Ishikawa (cell line): Measurements from ENCODE around the gene SLC18B1.

Source experiments
- CEBPB ChIP-seq: IDR thresholded peaks from 2 replicates; pipeline ENCODE4 v1.6.1; 2012
- CREB1 ChIP-seq: IDR thresholded peaks from 2 replicates; pipeline ENCODE4 v1.6.1; 2012; ENCODE audit warnings: low read depth
- EGR1 ChIP-seq: IDR thresholded peaks from 2 replicates; pipeline ENCODE4 v1.6.1; 2012
- EP300 ChIP-seq: IDR thresholded peaks from 2 replicates; pipeline ENCODE4 v1.6.1; 2012; ENCODE audit warnings: borderline replicate concordance
- FOXM1 ChIP-seq: IDR thresholded peaks from 2 replicates; pipeline ENCODE4 v1.6.1; 2012; ENCODE audit warnings: low read depth, borderline replicate concordance
- NFIC ChIP-seq: IDR thresholded peaks from 2 replicates; pipeline ENCODE4 v1.6.1; 2012
- RAD21 ChIP-seq: IDR thresholded peaks from 2 replicates; pipeline ENCODE4 v1.6.1; 2012; ENCODE audit warnings: low read depth
- REST ChIP-seq: IDR thresholded peaks from 2 replicates; pipeline ENCODE4 v1.6.1; 2012; ENCODE audit warnings: low read depth, mild to moderate bottlenecking
- TAF1 ChIP-seq: IDR thresholded peaks from 2 replicates; pipeline ENCODE4 v1.6.1; 2012; ENCODE audit warnings: low read depth, mild to moderate bottlenecking
- TCF12 ChIP-seq: IDR thresholded peaks from 2 replicates; pipeline ENCODE4 v1.6.1; 2012; ENCODE audit warnings: low read depth
- TEAD4 ChIP-seq: IDR thresholded peaks from 2 replicates; pipeline ENCODE4 v1.6.1; 2012
- YY1 ChIP-seq: IDR thresholded peaks from 2 replicates; pipeline ENCODE4 v1.6.1; 2012; ENCODE audit warnings: low read depth
- ZBTB7A ChIP-seq: IDR thresholded peaks from 2 replicates; pipeline ENCODE4 v1.6.1; 2012; ENCODE audit warnings: low read depth
- TF ChIP-seq, protein P1 (sequence below): IDR thresholded peaks from 2 replicates; pipeline ENCODE4 v1.6.1; 2012
- TF ChIP-seq, protein P2 (sequence below): IDR thresholded peaks from 2 replicates; pipeline ENCODE4 v1.6.1; 2012

Gene SLC18B1

GRCh38 chr6:132818404-132819359 is 20.2 kb upstream of the SLC18B1 start:
- TF ChIP-seq TEAD4 = no peak
- no peak for TF ChIP-seq CEBPB
- TF ChIP-seq, protein P1, sequence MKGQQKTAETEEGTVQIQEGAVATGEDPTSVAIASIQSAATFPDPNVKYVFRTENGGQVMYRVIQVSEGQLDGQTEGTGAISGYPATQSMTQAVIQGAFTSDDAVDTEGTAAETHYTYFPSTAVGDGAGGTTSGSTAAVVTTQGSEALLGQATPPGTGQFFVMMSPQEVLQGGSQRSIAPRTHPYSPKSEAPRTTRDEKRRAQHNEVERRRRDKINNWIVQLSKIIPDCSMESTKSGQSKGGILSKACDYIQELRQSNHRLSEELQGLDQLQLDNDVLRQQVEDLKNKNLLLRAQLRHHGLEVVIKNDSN = no peak
- TF ChIP-seq CREB1 = no peak
- TF ChIP-seq YY1 = no peak
- no peak for TF ChIP-seq RAD21
- no peak for TF ChIP-seq TCF12
- no peak for TF ChIP-seq EGR1

- TF ChIP-seq EGR1 (no peak), YY1 (no peak), REST (no peak), RAD21 (no peak), CEBPB (no peak), TCF12 (no peak), FOXM1 (no peak), NFIC (no peak), ZBTB7A (no peak), TAF1 (no peak), TEAD4 (no peak), CREB1 (no peak)
- TF ChIP-seq, protein P2, sequence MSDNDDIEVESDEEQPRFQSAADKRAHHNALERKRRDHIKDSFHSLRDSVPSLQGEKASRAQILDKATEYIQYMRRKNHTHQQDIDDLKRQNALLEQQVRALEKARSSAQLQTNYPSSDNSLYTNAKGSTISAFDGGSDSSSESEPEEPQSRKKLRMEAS = no peak
- TF ChIP-seq, protein P1 = no peak
Measured at GRCh38 chr6:132817554-132818403, 19.3 kb upstream of the SLC18B1 start.

- TF ChIP-seq EGR1 = no peak
- no peak for TF ChIP-seq TAF1
- no peak for TF ChIP-seq FOXM1
- TF ChIP-seq, protein P1 = no peak
- no peak for TF ChIP-seq CEBPB
- no peak for TF ChIP-seq TCF12
- TF ChIP-seq ZBTB7A = no peak
- TF ChIP-seq REST = no peak
- no peak for TF ChIP-seq TEAD4
- no peak for TF ChIP-seq NFIC
- TF ChIP-seq EP300 = no peak
- TF ChIP-seq CREB1 = no peak
- TF ChIP-seq, protein P2 = no peak
- no peak for TF ChIP-seq YY1
- TF ChIP-seq RAD21 = no peak
Measured at GRCh38 chr6:132816660-132817059, 18.2 kb upstream of the SLC18B1 start.

GRCh38 chr6:132814716-132815570 is 16.5 kb upstream of the SLC18B1 start:
- no peak for TF ChIP-seq ZBTB7A
- TF ChIP-seq FOXM1 = no peak
- TF ChIP-seq YY1 = no peak
- TF ChIP-seq CEBPB = no peak
- TF ChIP-seq, protein P1 = no peak
- no peak for TF ChIP-seq RAD21
- TF ChIP-seq NFIC = no peak
- no peak for TF ChIP-seq CREB1
- TF ChIP-seq TAF1 = no peak
- no peak for TF ChIP-seq TCF12
- TF ChIP-seq TEAD4 = no peak
- TF ChIP-seq EGR1 = no peak
- no peak for TF ChIP-seq REST
- TF ChIP-seq EP300 = no peak
- TF ChIP-seq, protein P2 = no peak; the same call in 1 of the 2 replicates
